Transverse colon (tissue), 4 donors: ENCODE data around the gene GNPDA2.

Source experiments
- CTCF ChIP-seq, 5 experiments: fragments of 200-600 bp in 3 of 5; fragments of 450-650 bp in 2 of 5; sonication (generic) in 3 of 5; IDR thresholded peaks; 1 replicate in 2 of 5; 2 replicates in 3 of 5; pipeline ENCODE4 v1.5.1; 2016 to 2017; ENCODE audit warnings: antibody characterized with exemption in 5 of 5, inconsistent platforms in 3 of 5, mild to moderate bottlenecking in 2 of 5, moderate library complexity in 1 of 5
- EP300 ChIP-seq: sonication (generic); formaldehyde crosslinking; IDR thresholded peaks from one replicate; pipeline ENCODE4 v1.6.1; 2017; ENCODE audit warnings: antibody characterized with exemption, low read depth
- POLR2AphosphoS5 ChIP-seq, 3 donors: sonication (generic); formaldehyde crosslinking; IDR thresholded peaks; one replicate each; pipeline ENCODE4 v1.6.1; 2016; ENCODE audit warnings: antibody characterized with exemption in 3 of 3

GRCh38 chr4:44675366-44675765 is 51.0 kb downstream of the GNPDA2 start:
- TF ChIP-seq CTCF (IDR thresholded peaks at IDR 0.05) (no peak), EP300 (no peak), POLR2AphosphoS5 (IDR thresholded peaks at IDR 0.05) (no peak)
